ENCODE data around the gene CCDC88B. TPM values are rescaled to one million over a fixed set of nuclear protein-coding genes. Genes with fewer than 3 reads are reported as not detected.

The CCDC88B gene
- total RNA-seq, 1 donor from 2014 or later, result 0.30 TPM

GRCh38 chr11:64372021-64372420 is 32.0 kb downstream of the CCDC88B start:
- peaks cover 9% of the 10 kb centered on the region for H3K36me3 Mint-ChIP-seq (ENCODE audit: unreplicated experiment)
- no peaks in the 10 kb centered on the region for H3K4me1 Mint-ChIP-seq (ENCODE audit: unreplicated experiment)
- no peak overlapping the region for H3K27ac Mint-ChIP-seq (ENCODE audit: unreplicated experiment)
- H3K27me3 Mint-ChIP-seq (ENCODE audit: unreplicated experiment), result no peaks in the 10 kb centered on the region
- H3K9me3 Mint-ChIP-seq (ENCODE audit: unreplicated experiment), result no peaks in the 10 kb centered on the region
- H3K4me3 Mint-ChIP-seq (ENCODE audit: unreplicated experiment), result no peak overlapping the region
- TF ChIP-seq CTCF (IDR thresholded peaks at IDR 0.05), result no peak
- no peak for DNase-seq (ENCODE audit: extremely low spot score, unreplicated experiment)

- no peak for TF ChIP-seq CTCF (IDR thresholded peaks at IDR 0.05)
- Mint-ChIP-seq H3K9me3 (ENCODE audit: unreplicated experiment) (no peaks in the 10 kb centered on the region), H3K27me3 (ENCODE audit: unreplicated experiment) (no peaks in the 10 kb centered on the region), H3K4me3 (ENCODE audit: unreplicated experiment) (no peak overlapping the region), H3K36me3 (ENCODE audit: unreplicated experiment) (peaks cover 9% of the 10 kb centered on the region), H3K4me1 (ENCODE audit: unreplicated experiment) (no peaks in the 10 kb centered on the region), H3K27ac (ENCODE audit: unreplicated experiment) (no peak overlapping the region)
- DNase-seq (ENCODE audit: extremely low spot score, unreplicated experiment), result no peak
Measured at GRCh38 chr11:64372802-64373597, 33.0 kb downstream of the CCDC88B start.

GRCh38 chr11:64373598-64373974 is 33.6 kb downstream of the CCDC88B start:
- no peak for TF ChIP-seq CTCF (IDR thresholded peaks at IDR 0.05)
- H3K9me3 Mint-ChIP-seq (ENCODE audit: unreplicated experiment), result no peaks in the 10 kb centered on the region
- no peak overlapping the region for H3K27ac Mint-ChIP-seq (ENCODE audit: unreplicated experiment)
- no peak for DNase-seq (ENCODE audit: extremely low spot score, unreplicated experiment)
- H3K4me3 Mint-ChIP-seq (ENCODE audit: unreplicated experiment), result no peak overlapping the region
- no peaks in the 10 kb centered on the region for H3K27me3 Mint-ChIP-seq (ENCODE audit: unreplicated experiment)
- H3K4me1 Mint-ChIP-seq (ENCODE audit: unreplicated experiment), result no peaks in the 10 kb centered on the region
- H3K36me3 Mint-ChIP-seq (ENCODE audit: unreplicated experiment), result peaks cover 9% of the 10 kb centered on the region

GRCh38 chr11:64376071-64376470 is 36.1 kb downstream of the CCDC88B start:
- Mint-ChIP-seq H3K4me1 (ENCODE audit: unreplicated experiment) (no peaks in the 10 kb centered on the region), H3K36me3 (ENCODE audit: unreplicated experiment) (no peaks in the 10 kb centered on the region), H3K4me3 (ENCODE audit: unreplicated experiment) (no peak overlapping the region), H3K9me3 (ENCODE audit: unreplicated experiment) (no peaks in the 10 kb centered on the region), H3K27me3 (ENCODE audit: unreplicated experiment) (no peaks in the 10 kb centered on the region), H3K27ac (ENCODE audit: unreplicated experiment) (no peak overlapping the region)
- TF ChIP-seq CTCF (IDR thresholded peaks at IDR 0.05), result no peak
- DNase-seq (ENCODE audit: extremely low spot score, unreplicated experiment), result no peak

- no peaks in the 10 kb centered on the region for H3K4me1 Mint-ChIP-seq (ENCODE audit: unreplicated experiment)
- peaks cover 7% of the 10 kb centered on the region for H3K27me3 Mint-ChIP-seq (ENCODE audit: unreplicated experiment)
- no peaks in the 10 kb centered on the region for H3K9me3 Mint-ChIP-seq (ENCODE audit: unreplicated experiment)
- no peak for TF ChIP-seq CTCF (IDR thresholded peaks at IDR 0.05)
- no peak overlapping the region for H3K4me3 Mint-ChIP-seq (ENCODE audit: unreplicated experiment)
- no peaks in the 10 kb centered on the region for H3K36me3 Mint-ChIP-seq (ENCODE audit: unreplicated experiment)
- H3K27ac Mint-ChIP-seq (ENCODE audit: unreplicated experiment), result no peak overlapping the region
- DNase-seq (ENCODE audit: extremely low spot score, unreplicated experiment), result no peak
Measured at GRCh38 chr11:64378335-64378880, 38.4 kb downstream of the CCDC88B start.

Measured in osteocyte (in vitro differentiated cells).